SK-N-SH treated with all-trans-retinoic acid at 6 μM for 48 hours (cell line): Measurements from ENCODE around the gene FANCF.

Experiments used
- ARNTL ChIP-seq: fragments of 450-650 bp; formaldehyde crosslinking; IDR thresholded peaks from 2 replicates; pipeline ENCODE4 v1.5.0; 2020; ENCODE audit warnings: low read depth, mild to moderate bottlenecking, moderate library complexity, borderline replicate concordance
- CSDC2 ChIP-seq: fragments of 250-450 bp; sonication (Bioruptor Pico); IDR thresholded peaks from 2 replicates; pipeline ENCODE4 v1.5.0; 2020; ENCODE audit warnings: mild to moderate bottlenecking, moderate library complexity
- PATZ1 ChIP-seq: fragments of 250-450 bp; sonication (Bioruptor Pico); IDR thresholded peaks from 2 replicates; pipeline ENCODE4 v1.8.0; 2020; ENCODE audit warnings: mild to moderate bottlenecking, moderate library complexity, borderline replicate concordance
- PPARA ChIP-seq: fragments of 250-450 bp; sonication (Bioruptor Pico); IDR thresholded peaks from 2 replicates; pipeline ENCODE4 v1.5.0; 2020; ENCODE audit warnings: mild to moderate bottlenecking, borderline replicate concordance
- RARB ChIP-seq: fragments of 250-450 bp; sonication (Bioruptor Pico); IDR thresholded peaks from 2 replicates; pipeline ENCODE4 v1.8.0; 2021; ENCODE audit warnings: mild to moderate bottlenecking, moderate library complexity
- SNAI2 ChIP-seq: fragments of 250-450 bp; sonication (Bioruptor Pico); IDR thresholded peaks from 2 replicates; pipeline ENCODE4 v1.5.0; 2020; ENCODE audit warnings: mild to moderate bottlenecking, moderate library complexity
- ZFP3 ChIP-seq: fragments of 250-450 bp; sonication (Bioruptor Pico); IDR thresholded peaks from 2 replicates; pipeline ENCODE4 v1.5.0; 2020; ENCODE audit warnings: mild to moderate bottlenecking, moderate library complexity
- ZFP30 ChIP-seq: fragments of 450-650 bp; formaldehyde crosslinking; IDR thresholded peaks from 2 replicates; pipeline ENCODE4 v1.5.0; 2022; ENCODE audit warnings: mild to moderate bottlenecking, moderate library complexity
- ZNF565 ChIP-seq: fragments of 450-650 bp; formaldehyde crosslinking; conservative IDR thresholded peaks from 2 replicates; pipeline ENCODE4 v1.5.0; 2020; ENCODE audit warnings: low read depth, mild to moderate bottlenecking, moderate library complexity
- ZNF70 ChIP-seq: fragments of 450-650 bp; formaldehyde crosslinking; IDR thresholded peaks from 2 replicates; pipeline ENCODE4 v1.5.0; 2020; ENCODE audit warnings: mild to moderate bottlenecking, moderate library complexity

DNA sequence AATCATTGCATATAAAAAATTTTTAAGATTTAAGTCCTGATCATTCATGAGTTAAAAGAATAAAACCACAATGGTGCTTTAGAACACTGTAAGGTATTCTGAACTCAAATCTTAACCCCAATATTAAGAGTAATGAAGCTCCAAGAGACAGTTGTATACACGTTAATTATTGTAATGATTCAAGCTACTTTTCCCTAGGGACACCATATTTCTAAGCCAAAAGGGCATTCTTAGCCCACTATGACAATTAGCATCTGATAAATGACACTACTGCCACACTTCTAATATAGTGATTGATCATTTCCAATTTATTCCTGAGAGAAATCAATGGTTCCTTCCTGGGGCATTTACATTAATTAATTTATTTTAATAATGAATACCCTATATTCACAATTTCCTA is 21.7 kb downstream of the FANCF start:
- TF ChIP-seq CSDC2 (CRISPR knock-in tag), result no peak
- no peak for TF ChIP-seq ARNTL (CRISPR knock-in tag)
- TF ChIP-seq ZFP30 (CRISPR knock-in tag), result no peak
- TF ChIP-seq RARB, result no peak
- TF ChIP-seq ZNF565, result no peak
- TF ChIP-seq PATZ1 (CRISPR knock-in tag), result no peak
- no peak for TF ChIP-seq SNAI2 (CRISPR knock-in tag)
- no peak for TF ChIP-seq PPARA (CRISPR knock-in tag)
- TF ChIP-seq ZNF70 (CRISPR knock-in tag), result no peak
- no peak for TF ChIP-seq ZFP3 (CRISPR knock-in tag)
